ENCODE results near the gene UBE2O. TPM values are rescaled to one million over a fixed set of nuclear protein-coding genes. Genes with fewer than 3 reads are reported as not detected.

The UBE2O gene
- total RNA-seq, 1 donor from 2014 or later: 19.3 TPM

DNA sequence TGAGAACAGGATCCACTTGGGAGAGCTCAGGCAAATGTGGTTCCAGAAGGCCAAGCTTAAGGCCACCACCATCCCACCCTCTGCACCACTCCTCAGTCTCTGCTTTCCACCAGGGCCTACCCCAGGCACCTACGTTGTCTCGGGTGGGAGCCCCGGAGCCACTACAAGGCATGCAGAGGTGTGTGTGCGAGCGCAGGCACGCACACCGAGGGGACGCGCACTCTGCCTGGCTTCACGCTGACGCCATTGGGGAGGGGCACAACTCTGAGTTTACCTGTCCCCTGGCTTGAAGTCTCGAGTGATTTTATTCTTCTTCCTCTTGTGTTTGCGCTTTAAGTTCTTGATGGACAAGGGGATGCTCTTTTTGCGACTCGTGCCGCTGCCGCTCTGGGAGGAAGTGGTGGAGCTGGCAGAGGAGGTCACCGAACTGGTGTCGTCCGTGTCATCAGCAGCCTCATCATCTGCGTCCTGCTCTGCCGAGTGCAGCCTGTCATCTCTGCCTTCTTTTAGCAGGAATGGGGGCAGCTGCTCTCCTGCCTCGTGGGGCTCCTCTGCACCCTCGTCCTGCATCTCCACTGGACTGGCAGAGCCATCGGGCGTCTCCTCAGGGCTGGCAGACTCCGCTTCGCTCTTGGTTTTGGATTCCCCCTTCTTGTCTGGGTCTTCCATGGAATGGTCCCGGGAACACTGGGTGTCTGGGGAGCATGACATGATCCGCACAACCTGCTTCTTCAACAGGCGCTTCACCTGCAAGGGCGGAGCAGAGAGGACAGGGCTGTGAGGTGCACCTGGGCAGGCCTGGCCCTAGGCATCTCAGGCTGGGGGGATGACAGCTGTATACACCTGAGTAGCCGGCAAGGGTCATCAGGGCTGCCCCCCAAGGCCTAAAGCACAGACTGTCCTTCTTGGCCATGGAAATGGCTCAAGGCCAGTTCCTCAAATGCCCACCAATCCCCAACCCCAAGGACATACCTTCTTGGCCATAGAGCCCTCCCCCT is 53.5 kb downstream of the UBE2O start:
- H3K4me3 ChIP-seq: no peak overlapping the region
- peaks cover 84% of the 10 kb centered on the region for H3K36me3 ChIP-seq
- no peaks in the 10 kb centered on the region for H3K9me3 ChIP-seq
- intact Hi-C loops (cut with DNase I): loop anchor here (5.0 to 10.0 kb wide), 2 partner anchors 55 to 97 kb away; partner anchors contain the start of gene UBE2O
- no peaks in the 10 kb centered on the region for H3K27me3 ChIP-seq
- no peak for ATAC-seq
- H3K27ac ChIP-seq: no peak overlapping the region
- TF ChIP-seq, protein P1, sequence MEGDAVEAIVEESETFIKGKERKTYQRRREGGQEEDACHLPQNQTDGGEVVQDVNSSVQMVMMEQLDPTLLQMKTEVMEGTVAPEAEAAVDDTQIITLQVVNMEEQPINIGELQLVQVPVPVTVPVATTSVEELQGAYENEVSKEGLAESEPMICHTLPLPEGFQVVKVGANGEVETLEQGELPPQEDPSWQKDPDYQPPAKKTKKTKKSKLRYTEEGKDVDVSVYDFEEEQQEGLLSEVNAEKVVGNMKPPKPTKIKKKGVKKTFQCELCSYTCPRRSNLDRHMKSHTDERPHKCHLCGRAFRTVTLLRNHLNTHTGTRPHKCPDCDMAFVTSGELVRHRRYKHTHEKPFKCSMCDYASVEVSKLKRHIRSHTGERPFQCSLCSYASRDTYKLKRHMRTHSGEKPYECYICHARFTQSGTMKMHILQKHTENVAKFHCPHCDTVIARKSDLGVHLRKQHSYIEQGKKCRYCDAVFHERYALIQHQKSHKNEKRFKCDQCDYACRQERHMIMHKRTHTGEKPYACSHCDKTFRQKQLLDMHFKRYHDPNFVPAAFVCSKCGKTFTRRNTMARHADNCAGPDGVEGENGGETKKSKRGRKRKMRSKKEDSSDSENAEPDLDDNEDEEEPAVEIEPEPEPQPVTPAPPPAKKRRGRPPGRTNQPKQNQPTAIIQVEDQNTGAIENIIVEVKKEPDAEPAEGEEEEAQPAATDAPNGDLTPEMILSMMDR (IDR thresholded peaks at IDR 0.05): no peak
- DNase-seq: no peak
- H3K4me1 ChIP-seq: no peaks in the 10 kb centered on the region

DNA sequence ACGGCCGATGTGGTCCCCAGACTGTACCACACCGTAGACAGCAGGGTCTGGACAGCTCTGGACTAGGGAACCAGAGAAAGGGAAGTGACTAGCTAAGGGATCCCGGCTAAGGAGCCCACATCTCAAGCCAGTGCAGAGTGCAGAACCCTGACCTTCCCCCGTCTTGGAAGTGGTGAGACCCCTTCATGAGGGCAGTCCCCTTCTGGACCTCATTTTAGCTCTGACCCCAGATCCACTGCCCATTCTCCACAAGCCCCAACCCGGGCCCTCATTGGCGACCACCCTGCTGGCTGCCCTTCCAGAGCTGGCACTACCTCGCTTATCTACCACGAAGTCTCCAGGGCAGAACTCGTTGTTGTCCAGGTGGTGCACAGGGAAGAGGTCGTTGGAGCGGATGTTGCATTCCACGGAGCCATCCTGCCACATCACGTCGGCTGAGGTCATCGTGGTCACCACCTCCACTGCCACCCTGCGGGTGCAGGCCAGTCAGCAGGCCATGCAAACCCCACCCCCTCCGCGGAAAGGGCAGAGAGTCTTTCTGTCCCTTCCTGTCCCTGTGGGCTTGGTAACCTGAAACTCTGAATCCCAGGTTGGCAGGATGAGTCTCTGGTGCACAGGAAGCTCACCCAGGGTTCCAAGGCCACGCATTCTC is 54.3 kb downstream of the UBE2O start:
- no peaks in the 10 kb centered on the region for H3K9me3 ChIP-seq
- TF ChIP-seq, protein P1 (IDR thresholded peaks at IDR 0.05): no peak
- peaks cover 85% of the 10 kb centered on the region for H3K36me3 ChIP-seq
- H3K4me1 ChIP-seq: no peaks in the 10 kb centered on the region
- no peak for DNase-seq
- H3K27me3 ChIP-seq: no peaks in the 10 kb centered on the region
- no peak overlapping the region for H3K4me3 ChIP-seq
- no peak overlapping the region for H3K27ac ChIP-seq
- intact Hi-C loops (cut with DNase I): loop anchor here (5.0 kb wide), 1 partner anchor 96 kb away; no protein-coding TSS in a partner anchor
- ATAC-seq: peak; percentile 2

DNA sequence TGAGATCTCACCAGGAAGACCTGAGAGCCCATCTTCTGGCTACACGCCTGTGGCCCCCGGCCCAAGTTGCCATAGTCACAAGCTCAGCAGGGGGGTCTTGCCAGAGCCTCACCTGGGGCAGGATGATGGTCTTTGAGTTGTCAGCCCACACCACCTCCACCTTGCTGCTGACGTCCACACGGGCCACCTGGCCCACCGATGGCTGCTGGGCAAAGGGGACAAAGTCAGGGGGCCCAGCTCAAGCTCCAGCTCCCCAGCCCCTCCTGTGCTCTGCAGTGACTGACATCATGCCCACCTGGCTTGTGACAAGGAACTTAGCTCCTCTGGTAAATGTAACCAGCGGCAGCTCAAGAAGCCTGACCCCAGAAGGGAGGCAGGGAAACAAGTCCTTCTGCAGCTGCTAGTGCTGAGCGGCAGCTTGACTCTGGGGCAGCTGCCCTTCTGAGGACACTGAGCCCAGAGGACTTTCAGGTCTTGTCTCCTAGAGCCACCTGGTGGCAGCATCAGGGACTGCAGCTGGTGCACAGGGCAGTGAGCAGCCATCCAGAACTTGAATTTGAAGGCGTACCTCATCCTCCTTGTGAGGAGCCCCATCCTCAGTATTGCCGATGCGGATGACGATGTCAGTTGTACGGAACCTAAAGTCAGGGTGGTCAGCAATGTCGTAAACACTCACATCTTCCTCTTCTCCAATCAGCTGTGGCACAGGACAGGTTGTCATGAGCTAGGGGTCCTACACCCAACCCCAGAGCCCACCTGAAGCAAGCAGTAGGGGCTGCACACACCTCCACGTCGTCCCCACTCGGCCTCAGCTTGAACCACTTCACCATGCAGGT is 55.0 kb downstream of the UBE2O start:
- H3K36me3 ChIP-seq: peaks cover 81% of the 10 kb centered on the region

DNA sequence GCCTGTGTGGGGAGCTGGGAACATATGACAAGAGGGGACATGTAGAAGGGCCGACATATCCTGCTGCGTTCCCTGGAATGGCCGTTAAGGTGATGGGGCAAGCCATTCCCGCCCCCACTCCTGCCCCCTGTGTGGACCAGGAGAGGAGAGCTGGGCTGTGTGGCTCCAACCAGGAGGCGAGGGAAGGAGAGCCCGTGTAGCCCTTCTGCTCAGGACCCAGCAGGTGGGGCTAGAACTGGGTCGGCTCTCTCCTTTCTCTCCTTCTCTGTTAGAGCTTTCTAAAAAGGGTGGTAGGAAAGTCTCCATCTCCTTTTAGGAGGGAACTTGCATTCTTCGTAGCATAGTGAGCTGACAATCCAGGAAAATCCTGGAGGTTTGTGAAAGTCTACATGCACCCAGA is 55.8 kb downstream of the UBE2O start:
- DNase-seq (no peak), ATAC-seq (no peak)
- Histone ChIP-seq H3K36me3 (peaks cover 74% of the 10 kb centered on the region), H3K4me1 (no peaks in the 10 kb centered on the region), H3K9me3 (no peaks in the 10 kb centered on the region), H3K4me3 (no peak overlapping the region), H3K27me3 (no peaks in the 10 kb centered on the region), H3K27ac (no peak overlapping the region)
- TF ChIP-seq, protein P1 (IDR thresholded peaks at IDR 0.05): no peak
- intact Hi-C loops (cut with DNase I): loop anchor here (5.0 kb wide), 1 partner anchor 95 kb away; no protein-coding TSS in a partner anchor

More for the DNA sequence above, 55.0 kb downstream of the UBE2O start:
- no peak overlapping the region for H3K27ac ChIP-seq
- intact Hi-C loops (cut with DNase I): loop anchor here (5.0 kb wide), 1 partner anchor 96 kb away; no protein-coding TSS in a partner anchor
- H3K4me3 ChIP-seq: no peak overlapping the region
- H3K4me1 ChIP-seq: no peaks in the 10 kb centered on the region
- DNase-seq (peak; percentile 91), ATAC-seq (peak; percentile 90)
- no peaks in the 10 kb centered on the region for H3K9me3 ChIP-seq
- TF ChIP-seq, protein P1 (IDR thresholded peaks at IDR 0.05): peak; percentile 99
- no peaks in the 10 kb centered on the region for H3K27me3 ChIP-seq

DNA sequence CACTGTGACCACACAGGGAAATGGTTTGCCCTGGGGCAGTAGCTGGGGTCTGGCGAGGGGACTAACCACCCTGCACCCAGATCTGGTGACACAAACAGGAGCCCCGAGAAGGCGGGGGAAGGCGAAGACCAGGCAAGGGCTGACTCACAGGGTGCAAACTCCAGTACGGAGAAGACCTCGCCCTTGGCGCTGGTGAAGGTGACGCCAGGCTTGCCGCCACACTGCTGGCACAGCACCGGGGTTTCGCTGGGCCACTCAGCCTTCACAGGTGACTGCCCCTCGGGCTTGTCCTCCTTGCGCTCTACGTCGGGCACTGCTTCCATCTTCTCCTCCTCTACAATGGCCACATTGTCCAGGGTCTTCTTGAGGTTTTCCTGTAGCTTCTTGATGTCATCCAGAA is 57.0 kb downstream of the UBE2O start:
- Histone ChIP-seq H3K9me3 (no peaks in the 10 kb centered on the region), H3K36me3 (peaks cover 69% of the 10 kb centered on the region), H3K27ac (no peak overlapping the region), H3K4me3 (no peak overlapping the region), H3K4me1 (no peaks in the 10 kb centered on the region), H3K27me3 (no peaks in the 10 kb centered on the region)
- DNase-seq (no peak), ATAC-seq (no peak)
- TF ChIP-seq, protein P1 (IDR thresholded peaks at IDR 0.05): no peak
- intact Hi-C loops (cut with DNase I): loop anchor here (5.0 kb wide), 1 partner anchor 94 kb away; no protein-coding TSS in a partner anchor
